EH (cell line): ENCODE data around the gene PLCD3.

Experiments
- DNase-seq: peaks from one replicate; pipeline ENCODE4 v3.0.0-alpha.2; 2015; ENCODE audit warnings: low read depth

Gene PLCD3

GRCh38 chr17:45149669-45150664, 17.7 kb upstream of the PLCD3 start:
- peak; percentile 69 for DNase-seq

GRCh38 chr17:45149037-45149668, 16.8 kb upstream of the PLCD3 start:
- DNase-seq: peak; percentile 88

GRCh38 chr17:45148183-45149036, 16.1 kb upstream of the PLCD3 start, which contains the start of gene HEXIM1:
HEXIM1 (plus strand) TSS chr17:45148475; CDS start chr17:45149191, 716 bp downstream.
- DNase-seq: peak; percentile 100

GRCh38 chr17:45147581-45148182, 15.4 kb upstream of the PLCD3 start:
- peak; percentile 94 for DNase-seq

- peak; percentile 92 for DNase-seq
Measured at GRCh38 chr17:45146890-45147580, 14.7 kb upstream of the PLCD3 start.

GRCh38 chr17:45146592-45146889, 14.2 kb upstream of the PLCD3 start:
- no peak for DNase-seq

- DNase-seq: no peak
Measured at GRCh38 chr17:45146166-45146565, 13.9 kb upstream of the PLCD3 start.

DNA sequence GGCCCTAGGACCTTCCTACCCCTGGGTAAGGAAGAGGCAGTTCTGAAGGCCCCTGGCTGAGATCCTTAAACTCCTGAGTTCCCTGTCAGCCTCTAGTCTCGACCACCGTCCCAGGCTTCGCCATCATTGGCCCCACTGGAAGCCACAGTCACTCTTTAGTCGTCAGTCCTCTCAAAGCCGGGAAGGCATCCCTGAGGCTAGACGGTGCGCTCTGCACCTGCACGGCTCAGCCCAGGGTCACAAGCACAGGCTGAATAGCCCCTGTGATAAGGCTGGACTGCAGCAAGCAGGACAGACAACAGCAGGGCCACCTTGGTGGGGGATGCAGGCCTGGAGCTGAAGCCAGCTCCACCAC, 12.7 kb upstream of the PLCD3 start:
- DNase-seq: no peak

- peak; percentile 6 for DNase-seq
Measured at GRCh38 chr17:45144199-45145034, 12.1 kb upstream of the PLCD3 start.

- DNase-seq: peak; percentile 90
Measured at GRCh38 chr17:45143767-45144198, 11.5 kb upstream of the PLCD3 start.

GRCh38 chr17:45143094-45143670, 10.9 kb upstream of the PLCD3 start:
- no peak for DNase-seq

DNA sequence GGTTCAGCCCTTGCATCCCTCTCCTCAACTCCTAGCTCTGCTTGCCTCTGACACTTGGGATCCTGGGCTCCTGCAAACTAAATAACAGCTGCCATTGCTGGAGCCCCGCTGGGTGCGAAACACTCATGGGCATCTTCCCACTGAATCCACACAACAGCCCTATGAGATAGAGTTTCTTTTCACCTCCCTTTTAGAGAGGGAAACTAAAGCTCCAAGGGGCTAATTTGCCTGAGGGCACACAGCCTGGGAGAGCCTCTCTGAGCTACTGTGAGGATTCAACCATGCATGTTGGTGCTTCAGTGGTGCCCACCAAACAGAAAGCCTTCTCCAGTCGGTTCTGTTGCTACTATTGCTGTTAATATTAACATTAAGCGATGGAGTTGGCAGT, 7.2 kb upstream of the PLCD3 start:
- DNase-seq: no peak

DNA sequence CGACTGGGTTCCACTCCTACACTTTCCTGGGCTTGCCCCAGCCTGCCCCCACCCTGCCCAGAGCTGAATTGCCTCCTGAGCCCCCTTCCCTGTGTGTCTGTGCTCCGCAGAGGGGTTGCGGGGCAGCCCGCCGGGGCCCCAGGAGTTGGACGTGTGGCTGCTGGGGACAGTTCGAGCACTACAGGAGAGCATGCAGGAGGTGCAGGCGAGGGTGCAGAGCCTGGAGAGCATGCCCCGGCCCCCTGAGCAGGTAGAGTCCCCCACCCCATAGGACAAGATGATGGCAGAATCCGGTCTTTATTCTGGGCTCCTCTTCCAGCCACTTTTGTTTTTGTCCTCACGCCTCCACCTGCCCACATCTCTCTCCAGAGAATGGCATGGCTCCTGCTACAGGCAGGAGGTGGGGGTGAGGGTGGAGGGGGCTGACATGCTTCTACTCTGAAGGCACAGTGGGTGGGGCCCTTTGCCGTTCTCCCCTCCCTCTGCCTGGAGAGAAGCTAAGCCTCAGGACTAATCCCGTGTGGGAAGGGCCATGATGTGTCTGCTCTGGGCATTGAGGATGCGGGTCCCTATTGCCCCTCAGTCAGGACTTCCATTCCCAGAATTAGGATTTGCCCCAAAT, 6.7 kb upstream of the PLCD3 start:
- DNase-seq: no peak

DNA sequence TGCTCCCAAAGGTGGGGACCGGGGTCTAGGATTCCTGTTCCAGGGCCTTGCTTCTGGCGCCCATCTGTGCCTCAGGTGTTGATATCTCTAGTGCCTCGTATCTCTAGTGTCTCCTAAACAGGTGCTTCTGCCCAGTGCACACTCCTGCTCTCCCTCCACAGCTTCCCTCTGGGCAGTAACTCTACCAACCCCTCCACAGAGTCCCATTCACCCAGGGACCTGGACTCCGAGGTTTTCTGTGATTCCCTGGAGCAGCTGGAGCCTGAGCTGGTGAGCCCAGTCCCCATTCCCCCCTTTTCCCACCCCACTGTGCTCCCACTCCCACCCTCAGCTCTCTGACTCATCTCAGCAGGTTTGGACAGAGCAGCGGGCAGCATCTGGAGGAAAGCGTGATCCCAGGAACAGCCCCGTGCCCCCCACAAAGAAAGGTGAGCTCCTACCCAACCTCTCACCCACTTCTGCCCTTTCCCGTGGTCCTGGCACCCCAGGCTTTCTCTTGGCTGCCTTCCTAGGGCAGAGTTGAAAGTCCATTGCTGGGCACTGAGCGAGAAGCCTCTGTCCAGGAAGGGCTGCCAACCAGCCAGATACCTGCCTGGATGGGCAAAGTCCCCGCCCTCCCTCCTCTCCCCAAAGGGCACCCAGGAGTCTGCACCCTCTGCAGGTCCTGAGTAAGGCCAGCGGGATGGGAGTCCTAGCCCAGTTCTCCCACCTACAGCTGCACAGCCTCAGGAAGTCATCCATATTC, 5.4 kb upstream of the PLCD3 start:
- no peak for DNase-seq

GRCh38 chr17:45136846-45137560, 4.7 kb upstream of the PLCD3 start:
- no peak for DNase-seq

DNA sequence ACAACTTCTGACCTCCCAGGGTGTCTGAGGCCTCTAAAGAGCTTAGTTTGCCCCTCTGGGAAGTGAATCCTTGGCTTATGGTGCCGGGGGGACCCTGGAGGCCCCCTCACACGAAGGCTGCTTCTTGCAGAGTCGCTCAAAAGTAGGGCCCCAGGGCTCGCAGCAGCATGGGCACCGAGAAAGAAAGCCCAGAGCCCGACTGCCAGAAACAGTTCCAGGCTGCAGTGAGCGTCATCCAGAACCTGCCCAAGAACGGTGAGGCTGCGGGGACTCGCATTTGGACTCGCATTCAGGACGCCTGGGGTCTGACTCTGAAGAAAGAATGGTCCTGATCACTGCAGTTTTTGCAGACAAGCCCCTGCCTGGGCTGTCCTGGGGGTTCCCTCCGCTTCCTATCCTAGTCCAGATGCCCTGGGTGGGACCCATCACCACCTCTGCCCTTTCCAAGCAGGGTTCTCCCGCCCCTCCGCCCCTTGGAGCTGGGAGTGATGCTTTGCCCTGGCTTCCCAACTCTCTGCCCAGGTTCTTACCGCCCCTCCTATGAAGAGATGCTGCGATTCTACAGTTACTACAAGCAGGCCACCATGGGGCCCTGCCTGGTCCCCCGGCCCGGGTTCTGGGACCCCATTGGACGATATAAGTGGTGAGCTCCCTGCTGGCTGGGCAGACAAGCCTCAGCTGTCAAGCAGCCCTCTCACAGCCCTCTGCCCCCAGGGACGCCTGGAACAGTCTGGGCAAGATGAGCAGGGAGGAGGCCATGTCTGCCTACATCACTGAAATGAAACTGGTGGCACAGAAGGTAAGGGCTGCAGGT, 3.9 kb upstream of the PLCD3 start:
- DNase-seq: no peak
